ENCODE data around the gene TBC1D8. TPM values are rescaled to one million over a fixed set of nuclear protein-coding genes. Genes with fewer than 3 reads are reported as not detected.

The TBC1D8 gene
- total RNA-seq, 2 experiments from 2014 or later: 1.0 to 1.8 TPM

- CTCF ChIA-PET: interaction anchor here (0.5 to 0.6 kb wide), 2 partner anchors 94 to 98 kb away, joined by 3 read pairs; no protein-coding TSS in a partner anchor
Observed at GRCh38 chr2:101121174-101121573, 30.0 kb downstream of the TBC1D8 start.

DNA sequence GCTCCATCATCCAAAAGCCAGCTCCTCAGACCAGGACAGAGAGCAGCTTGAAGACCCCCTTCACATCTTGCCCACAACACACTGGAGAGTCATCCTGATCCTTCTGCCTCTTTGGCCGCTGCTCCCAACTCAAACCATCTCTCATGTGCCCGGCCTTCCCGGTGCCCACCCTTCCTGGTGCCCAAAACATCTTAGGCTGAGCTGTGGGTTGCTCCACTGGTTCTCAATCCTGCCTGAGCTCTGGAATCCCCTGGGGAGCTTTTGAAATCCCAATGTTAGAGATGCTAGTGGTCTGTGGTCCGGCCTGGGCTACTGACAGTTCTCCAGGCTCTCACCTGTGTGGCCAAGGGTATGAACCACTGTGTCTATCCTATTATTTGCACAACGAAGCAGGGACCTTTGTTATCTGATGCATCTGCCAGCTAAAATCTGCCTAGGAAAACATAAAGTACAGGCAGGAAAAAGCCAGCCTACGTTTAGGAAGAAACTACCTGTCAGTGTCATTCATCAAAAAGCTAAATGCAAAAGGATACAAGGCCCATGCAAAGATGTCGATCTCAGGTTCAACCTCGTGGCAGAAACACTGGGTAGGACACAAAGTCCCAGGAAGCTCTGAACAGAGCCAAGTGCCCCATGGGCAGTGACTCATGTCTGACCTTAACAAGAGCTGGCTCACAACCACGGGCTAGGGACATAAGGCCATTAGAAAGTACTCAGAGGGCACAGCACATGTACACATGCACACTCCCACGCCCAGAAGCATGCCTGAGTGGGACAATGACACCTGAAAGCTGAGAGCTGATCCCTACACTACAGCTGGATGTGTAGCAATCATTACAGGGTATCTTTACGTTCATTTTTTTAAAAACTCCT lies 30.8 kb downstream of the TBC1D8 start:
- Histone ChIP-seq H3K27me3 (ENCODE audit: control insufficient read depth in 1 of 2, insufficient read depth in 2 of 2, low read length in 2 of 2) (no peaks in the 10 kb centered on the region), H3K9me3 (ENCODE audit: control insufficient read depth in 1 of 2, insufficient read depth in 1 of 2, low read length in 2 of 2) (no peaks in the 10 kb centered on the region), H3K4me3 (ENCODE audit: low read length) (no peak overlapping the region), H3K4me1 (ENCODE audit: insufficient read depth, low read length) (no peaks in the 10 kb centered on the region), H3K36me3 (ENCODE audit: insufficient read depth, low read length) (no peaks in the 10 kb centered on the region), H3K27ac (ENCODE audit: low read depth in 1 of 2, low read length in 2 of 2) (no peak overlapping the region)
- Mint-ChIP-seq H3K4me1 (ENCODE audit: low read depth) (peaks cover 12% of the 10 kb centered on the region), H3K9me3 (no peaks in the 10 kb centered on the region), H3K27me3 (no peaks in the 10 kb centered on the region), H3K36me3 (ENCODE audit: low read depth) (no peaks in the 10 kb centered on the region), H3K4me3 (no peak overlapping the region), H3K27ac (no peak overlapping the region)
- peak in 1 of 14 experiments; percentile 34 for DNase-seq
- intact Hi-C loops (cut with DNase I, micrococcal nuclease): no loop called here
- TF ChIP-seq, protein P1, sequence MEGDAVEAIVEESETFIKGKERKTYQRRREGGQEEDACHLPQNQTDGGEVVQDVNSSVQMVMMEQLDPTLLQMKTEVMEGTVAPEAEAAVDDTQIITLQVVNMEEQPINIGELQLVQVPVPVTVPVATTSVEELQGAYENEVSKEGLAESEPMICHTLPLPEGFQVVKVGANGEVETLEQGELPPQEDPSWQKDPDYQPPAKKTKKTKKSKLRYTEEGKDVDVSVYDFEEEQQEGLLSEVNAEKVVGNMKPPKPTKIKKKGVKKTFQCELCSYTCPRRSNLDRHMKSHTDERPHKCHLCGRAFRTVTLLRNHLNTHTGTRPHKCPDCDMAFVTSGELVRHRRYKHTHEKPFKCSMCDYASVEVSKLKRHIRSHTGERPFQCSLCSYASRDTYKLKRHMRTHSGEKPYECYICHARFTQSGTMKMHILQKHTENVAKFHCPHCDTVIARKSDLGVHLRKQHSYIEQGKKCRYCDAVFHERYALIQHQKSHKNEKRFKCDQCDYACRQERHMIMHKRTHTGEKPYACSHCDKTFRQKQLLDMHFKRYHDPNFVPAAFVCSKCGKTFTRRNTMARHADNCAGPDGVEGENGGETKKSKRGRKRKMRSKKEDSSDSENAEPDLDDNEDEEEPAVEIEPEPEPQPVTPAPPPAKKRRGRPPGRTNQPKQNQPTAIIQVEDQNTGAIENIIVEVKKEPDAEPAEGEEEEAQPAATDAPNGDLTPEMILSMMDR (IDR thresholded peaks at IDR 0.05): no peak
- ChIA-PET POLR2A (no interaction called here), CTCF (interaction anchor here (0.5 kb wide), 1 partner anchor 97 kb away, joined by 3 read pairs; no protein-coding TSS in a partner anchor)
- no peak for ATAC-seq (ENCODE audit: poor library complexity)

More at GRCh38 chr2:101121174-101121573, 30.0 kb downstream of the TBC1D8 start:
- DNase-seq (no peak), ATAC-seq (ENCODE audit: poor library complexity) (no peak)
- no peaks in the 10 kb centered on the region for H3K36me3 Mint-ChIP-seq (ENCODE audit: low read depth)
- no peaks in the 10 kb centered on the region for H3K9me3 Mint-ChIP-seq
- no peaks in the 10 kb centered on the region for H3K27me3 Mint-ChIP-seq
- Histone ChIP-seq H3K4me1 (ENCODE audit: insufficient read depth, low read length) (no peaks in the 10 kb centered on the region), H3K27me3 (ENCODE audit: control insufficient read depth in 1 of 2, insufficient read depth in 2 of 2, low read length in 2 of 2) (no peaks in the 10 kb centered on the region), H3K9me3 (ENCODE audit: control insufficient read depth in 1 of 2, insufficient read depth in 1 of 2, low read length in 2 of 2) (no peaks in the 10 kb centered on the region), H3K36me3 (ENCODE audit: insufficient read depth, low read length) (no peaks in the 10 kb centered on the region), H3K4me3 (ENCODE audit: low read length) (no peak overlapping the region), H3K27ac (ENCODE audit: low read depth in 1 of 2, low read length in 2 of 2) (no peak overlapping the region)
- H3K4me1 Mint-ChIP-seq (ENCODE audit: low read depth): peaks cover 19% of the 10 kb centered on the region
- POLR2A ChIA-PET: no interaction called here
- no peak overlapping the region for H3K27ac Mint-ChIP-seq
- no peak overlapping the region for H3K4me3 Mint-ChIP-seq
- intact Hi-C loops (cut with DNase I, micrococcal nuclease): no loop called here
- TF ChIP-seq, protein P1 (IDR thresholded peaks at IDR 0.05): no peak

GRCh38 chr2:101119431-101119830 lies 31.8 kb downstream of the TBC1D8 start:
- no peaks in the 10 kb centered on the region for H3K27me3 Mint-ChIP-seq
- no peaks in the 10 kb centered on the region for H3K36me3 Mint-ChIP-seq (ENCODE audit: low read depth)
- no peaks in the 10 kb centered on the region for H3K9me3 Mint-ChIP-seq
- H3K9me3 ChIP-seq (ENCODE audit: control insufficient read depth in 1 of 2, insufficient read depth in 1 of 2, low read length in 2 of 2): no peaks in the 10 kb centered on the region
- no peaks in the 10 kb centered on the region for H3K4me1 ChIP-seq (ENCODE audit: insufficient read depth, low read length)
- H3K4me3 Mint-ChIP-seq: no peak overlapping the region
- intact Hi-C loops (cut with DNase I, micrococcal nuclease): no loop called here
- CTCF ChIA-PET: no interaction called here
- POLR2A ChIA-PET: no interaction called here
- no peaks in the 10 kb centered on the region for H3K36me3 ChIP-seq (ENCODE audit: insufficient read depth, low read length)
- TF ChIP-seq, protein P1 (IDR thresholded peaks at IDR 0.05): no peak
- H3K27ac Mint-ChIP-seq: no peak overlapping the region
- peaks cover 3% of the 10 kb centered on the region for H3K4me1 Mint-ChIP-seq (ENCODE audit: low read depth)
- H3K4me3 ChIP-seq (ENCODE audit: low read length): no peak overlapping the region
- no peak overlapping the region for H3K27ac ChIP-seq (ENCODE audit: low read depth in 1 of 2, low read length in 2 of 2)
- no peaks in the 10 kb centered on the region for H3K27me3 ChIP-seq (ENCODE audit: control insufficient read depth in 1 of 2, insufficient read depth in 2 of 2, low read length in 2 of 2)
- no peak for ATAC-seq (ENCODE audit: poor library complexity)
- DNase-seq: peak in 2 of 14 experiments; percentile 10 to 32
